ENCODE measurements around the gene MCF2L.

The MCF2L gene

GRCh38 chr13:112973577-112973951 is 4.5 kb downstream of the MCF2L start:
- no peak overlapping the region for H3K4me3 Mint-ChIP-seq
- ATAC-seq (replicated peaks), result no peak
- no peak overlapping the region for H3K27ac Mint-ChIP-seq
- no peak for DNase-seq
- peaks cover 8% of the 10 kb centered on the region for H3K36me3 Mint-ChIP-seq (ENCODE audit: insufficient read depth)
- H3K27me3 Mint-ChIP-seq, result peaks cover 6 to 23% of the 10 kb centered on the region in 2 donors
- H3K9me3 Mint-ChIP-seq, result peaks cover 0 to 8% of the 10 kb centered on the region in 2 donors
- H3K4me1 Mint-ChIP-seq (ENCODE audit: low read depth in 2 of 2), result peaks cover 13 to 15% of the 10 kb centered on the region in 2 donors

- ATAC-seq (replicated peaks), result no peak
- Mint-ChIP-seq H3K27me3 (peaks cover 6 to 23% of the 10 kb centered on the region in 2 donors), H3K36me3 (ENCODE audit: insufficient read depth) (peaks cover 6% of the 10 kb centered on the region), H3K4me1 (ENCODE audit: low read depth in 2 of 2) (peaks cover 13 to 15% of the 10 kb centered on the region in 2 donors), H3K9me3 (peaks cover 0 to 8% of the 10 kb centered on the region in 2 donors), H3K27ac (no peak overlapping the region), H3K4me3 (peak overlapping the region in 1 of 2 donors; percentile 4)
- no peak for DNase-seq
These were observed 5.1 kb downstream of the MCF2L start for GRCh38 chr13:112974125-112974524.

- DNase-seq, result no peak
- H3K36me3 Mint-ChIP-seq (ENCODE audit: insufficient read depth), result peaks cover under 1% of the 10 kb centered on the region
- no peak overlapping the region for H3K4me3 Mint-ChIP-seq
- peaks cover 6 to 23% of the 10 kb centered on the region in 2 donors for H3K27me3 Mint-ChIP-seq
- H3K9me3 Mint-ChIP-seq, result peaks cover 0 to 8% of the 10 kb centered on the region in 2 donors
- ATAC-seq (replicated peaks), result no peak
- H3K27ac Mint-ChIP-seq, result no peak overlapping the region
- peaks cover 8 to 10% of the 10 kb centered on the region in 2 donors for H3K4me1 Mint-ChIP-seq (ENCODE audit: low read depth in 2 of 2)
These were observed 5.7 kb downstream of the MCF2L start for GRCh38 chr13:112974671-112975070.

- H3K4me1 Mint-ChIP-seq (ENCODE audit: low read depth in 2 of 2), result peaks cover 2 to 4% of the 10 kb centered on the region in 2 donors
- H3K27ac Mint-ChIP-seq, result no peak overlapping the region
- no peak overlapping the region for H3K4me3 Mint-ChIP-seq
- no peaks in the 10 kb centered on the region for H3K36me3 Mint-ChIP-seq (ENCODE audit: insufficient read depth)
- H3K9me3 Mint-ChIP-seq, result peaks cover 0 to 8% of the 10 kb centered on the region in 2 donors
- ATAC-seq (replicated peaks), result no peak
- no peak for DNase-seq
- H3K27me3 Mint-ChIP-seq, result peaks cover 6 to 24% of the 10 kb centered on the region in 2 donors
These were observed 6.5 kb downstream of the MCF2L start for GRCh38 chr13:112975401-112975939.

GRCh38 chr13:112976526-112976925 is 7.5 kb downstream of the MCF2L start:
- H3K4me1 Mint-ChIP-seq (ENCODE audit: low read depth in 2 of 2), result peaks cover 2 to 4% of the 10 kb centered on the region in 2 donors
- no peak overlapping the region for H3K27ac Mint-ChIP-seq
- H3K4me3 Mint-ChIP-seq, result no peak overlapping the region
- peaks cover 0 to 8% of the 10 kb centered on the region in 2 donors for H3K9me3 Mint-ChIP-seq
- ATAC-seq (replicated peaks), result no peak
- no peaks in the 10 kb centered on the region for H3K36me3 Mint-ChIP-seq (ENCODE audit: insufficient read depth)
- DNase-seq, result no peak
- peaks cover 6 to 28% of the 10 kb centered on the region in 2 donors for H3K27me3 Mint-ChIP-seq

GRCh38 chr13:112977091-112977490 is 8.1 kb downstream of the MCF2L start:
- peaks cover 0 to 7% of the 10 kb centered on the region in 2 donors for H3K9me3 Mint-ChIP-seq
- peaks cover 6 to 25% of the 10 kb centered on the region in 2 donors for H3K27me3 Mint-ChIP-seq
- no peak overlapping the region for H3K27ac Mint-ChIP-seq
- DNase-seq, result no peak
- no peaks in the 10 kb centered on the region for H3K36me3 Mint-ChIP-seq (ENCODE audit: insufficient read depth)
- ATAC-seq (replicated peaks), result no peak
- H3K4me1 Mint-ChIP-seq (ENCODE audit: low read depth in 2 of 2), result peaks cover 2 to 4% of the 10 kb centered on the region in 2 donors
- H3K4me3 Mint-ChIP-seq, result no peak overlapping the region

GRCh38 chr13:112977525-112977924 is 8.5 kb downstream of the MCF2L start:
- peaks cover 2 to 25% of the 10 kb centered on the region in 2 donors for H3K27me3 Mint-ChIP-seq
- peaks cover 0 to 3% of the 10 kb centered on the region in 2 donors for H3K9me3 Mint-ChIP-seq
- peaks cover under 1 to 2% of the 10 kb centered on the region in 2 donors for H3K4me1 Mint-ChIP-seq (ENCODE audit: low read depth in 2 of 2)
- no peaks in the 10 kb centered on the region for H3K36me3 Mint-ChIP-seq (ENCODE audit: insufficient read depth)
- no peak overlapping the region for H3K4me3 Mint-ChIP-seq
- no peak overlapping the region for H3K27ac Mint-ChIP-seq
- ATAC-seq (replicated peaks) (no peak), DNase-seq (no peak)

- no peak for ATAC-seq (replicated peaks)
- DNase-seq, result no peak
These were observed 9.8 kb downstream of the MCF2L start for GRCh38 chr13:112978561-112979405.

GRCh38 chr13:112979406-112979902 is 10.4 kb downstream of the MCF2L start:
- Mint-ChIP-seq H3K36me3 (ENCODE audit: insufficient read depth) (no peaks in the 10 kb centered on the region), H3K4me3 (no peak overlapping the region), H3K27ac (no peak overlapping the region), H3K27me3 (peaks cover 0 to 26% of the 10 kb centered on the region in 2 donors), H3K9me3 (no peaks in the 10 kb centered on the region), H3K4me1 (ENCODE audit: low read depth in 2 of 2) (peaks cover 0 to 2% of the 10 kb centered on the region in 2 donors)
- no peak for ATAC-seq (replicated peaks)
- DNase-seq, result no peak

More at GRCh38 chr13:112978561-112979405, 9.8 kb downstream of the MCF2L start:
- Mint-ChIP-seq H3K27me3 (peaks cover 0 to 26% of the 10 kb centered on the region in 2 donors), H3K4me3 (no peak overlapping the region), H3K4me1 (ENCODE audit: low read depth in 2 of 2) (peaks cover 0 to 2% of the 10 kb centered on the region in 2 donors), H3K27ac (no peak overlapping the region), H3K9me3 (no peaks in the 10 kb centered on the region), H3K36me3 (ENCODE audit: insufficient read depth) (no peaks in the 10 kb centered on the region)

- no peak for ATAC-seq (replicated peaks)
- Mint-ChIP-seq H3K36me3 (ENCODE audit: insufficient read depth) (no peaks in the 10 kb centered on the region), H3K4me3 (no peak overlapping the region)
These were observed 11.4 kb downstream of the MCF2L start for GRCh38 chr13:112980434-112980833.

GRCh38 chr13:112981451-112981850 is 12.4 kb downstream of the MCF2L start:
- Mint-ChIP-seq H3K4me1 (ENCODE audit: low read depth in 2 of 2) (peaks cover 0 to 5% of the 10 kb centered on the region in 2 donors), H3K27me3 (peaks cover 0 to 26% of the 10 kb centered on the region in 2 donors), H3K27ac (peak overlapping the region in 1 of 2 donors; percentile 26), H3K4me3 (no peak overlapping the region), H3K36me3 (ENCODE audit: insufficient read depth) (no peaks in the 10 kb centered on the region), H3K9me3 (no peaks in the 10 kb centered on the region)
- DNase-seq (no peak), ATAC-seq (replicated peaks) (no peak)

More at GRCh38 chr13:112980434-112980833, 11.4 kb downstream of the MCF2L start:
- H3K27me3 Mint-ChIP-seq, result peaks cover 0 to 26% of the 10 kb centered on the region in 2 donors
- H3K4me1 Mint-ChIP-seq (ENCODE audit: low read depth in 2 of 2), result peaks cover 0 to 2% of the 10 kb centered on the region in 2 donors
- no peak for DNase-seq
- no peaks in the 10 kb centered on the region for H3K9me3 Mint-ChIP-seq
- peak overlapping the region in 1 of 2 donors; percentile 26 for H3K27ac Mint-ChIP-seq

GRCh38 chr13:112982281-112983041 is 13.4 kb downstream of the MCF2L start:
- Mint-ChIP-seq H3K4me3 (no peak overlapping the region), H3K4me1 (ENCODE audit: low read depth in 2 of 2) (peaks cover 0 to 5% of the 10 kb centered on the region in 2 donors), H3K27me3 (peaks cover 0 to 26% of the 10 kb centered on the region in 2 donors), H3K9me3 (no peaks in the 10 kb centered on the region), H3K36me3 (ENCODE audit: insufficient read depth) (no peaks in the 10 kb centered on the region), H3K27ac (no peak overlapping the region)
- DNase-seq, result no peak
- no peak for ATAC-seq (replicated peaks)

GRCh38 chr13:112983042-112983305 is 14.0 kb downstream of the MCF2L start:
- no peaks in the 10 kb centered on the region for H3K9me3 Mint-ChIP-seq
- H3K36me3 Mint-ChIP-seq (ENCODE audit: insufficient read depth), result no peaks in the 10 kb centered on the region
- H3K27ac Mint-ChIP-seq, result no peak overlapping the region
- peaks cover 0 to 5% of the 10 kb centered on the region in 2 donors for H3K4me1 Mint-ChIP-seq (ENCODE audit: low read depth in 2 of 2)
- peaks cover 0 to 26% of the 10 kb centered on the region in 2 donors for H3K27me3 Mint-ChIP-seq
- H3K4me3 Mint-ChIP-seq, result no peak overlapping the region
- DNase-seq, result no peak
- ATAC-seq (replicated peaks), result no peak
